ENCODE measurements around the gene DLGAP3.
"Not testable (repeated sequence)": the region's sequence is repeated elsewhere in the genome, so short reads cannot be mapped to it uniquely, and the experiment has no call there.

DLGAP3 gene

DNA sequence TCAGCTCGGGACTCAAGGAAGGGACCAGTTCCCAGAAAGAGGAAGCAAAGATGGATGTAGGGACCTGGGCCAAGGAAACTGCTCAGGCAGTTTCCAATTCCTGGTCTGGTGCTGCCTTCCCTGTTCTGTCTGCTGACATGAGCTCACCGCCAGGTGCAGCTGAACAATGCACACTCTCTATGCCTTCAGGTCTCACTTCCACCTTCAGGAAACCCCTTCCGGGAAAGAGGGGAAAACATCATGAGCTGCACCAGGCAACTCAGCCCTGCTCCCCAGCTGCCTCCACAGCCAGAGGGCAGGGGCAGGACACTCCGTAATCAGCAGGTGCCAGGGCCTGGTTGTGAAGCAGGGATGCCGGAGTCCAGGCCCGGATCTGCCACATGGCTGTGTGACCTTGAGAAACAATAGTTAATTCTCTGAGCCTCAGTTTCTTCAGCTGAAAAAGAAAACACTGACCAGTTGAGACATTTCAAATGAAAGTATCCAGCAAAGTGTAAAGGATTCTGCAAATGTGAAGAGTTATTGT is 97.7 kb downstream of the DLGAP3 start:
- no peak for DNase-seq

GRCh38 chr1:34829250-34829649 is 100.2 kb downstream of the DLGAP3 start:
- DNase-seq: no peak

DNA sequence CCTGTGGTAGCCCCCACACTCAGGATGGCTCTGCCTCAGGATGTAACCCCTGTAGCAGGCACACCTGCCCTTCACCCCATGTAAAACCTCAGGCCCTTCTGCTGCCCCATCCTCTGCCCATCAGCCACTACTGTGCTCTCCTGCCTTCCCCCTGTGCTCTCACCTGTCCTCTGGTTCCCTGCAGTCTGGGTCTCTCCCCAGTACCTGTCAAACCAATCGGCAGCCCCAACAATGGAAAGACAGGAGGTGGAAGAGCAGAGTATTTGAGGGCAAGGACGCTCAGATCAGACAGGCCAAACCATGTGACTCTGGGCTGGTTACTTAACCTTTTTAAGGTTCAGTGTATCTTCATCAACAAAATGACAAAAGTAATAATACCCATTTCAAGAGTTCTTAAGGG is 100.8 kb downstream of the DLGAP3 start:
- DNase-seq: no peak

GRCh38 chr1:34827341-34827941 is 102.0 kb downstream of the DLGAP3 start:
- no peak for DNase-seq

GRCh38 chr1:34825455-34826091 is 103.9 kb downstream of the DLGAP3 start:
- DNase-seq: no peak

GRCh38 chr1:34824817-34825454 is 104.5 kb downstream of the DLGAP3 start:
- no peak for DNase-seq

GRCh38 chr1:34822202-34822601 is 107.2 kb downstream of the DLGAP3 start:
- no peak for DNase-seq

- DNase-seq: not testable (repeated sequence)
Observed at GRCh38 chr1:34818862-34819261, 110.6 kb downstream of the DLGAP3 start.

DNA sequence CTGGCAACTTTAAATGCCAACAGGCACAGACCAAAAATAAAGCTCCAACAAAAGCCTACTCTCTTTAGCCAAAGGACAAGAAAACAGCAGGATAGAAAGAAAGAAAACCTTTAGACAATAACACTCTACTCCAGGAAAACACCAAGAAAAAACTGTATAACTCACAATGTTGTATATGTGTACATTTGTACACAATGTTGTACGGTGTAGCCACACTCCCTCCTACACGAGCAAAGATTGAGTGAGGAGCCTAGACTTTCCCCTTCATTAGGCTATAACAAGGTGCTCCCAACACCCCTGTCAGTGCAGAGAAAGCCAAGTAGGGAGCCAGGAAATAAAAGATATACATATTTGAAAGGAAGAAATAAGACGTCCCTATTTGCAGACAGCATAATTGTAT is 112.7 kb downstream of the DLGAP3 start:
- no peak for DNase-seq

- DNase-seq: no peak
Observed at GRCh38 chr1:34816332-34816731, 113.1 kb downstream of the DLGAP3 start.
